Activated CD8-positive, alpha-beta memory T cell treated with anti-CD3 and anti-CD28 coated beads, Interleukin-2, amount 50 U/mL, for 48 hours (primary cell): Measurements from ENCODE around the gene EXD3.
A peak's percentile ranks its signal among the peaks of the same experiment; 100 is the strongest.

Experiments
- DNase-seq: peaks from one replicate; pipeline ENCODE4 v3.0.0-alpha.2; 2020

The EXD3 gene

GRCh38 chr9:137314561-137315560, 108.1 kb downstream of the EXD3 start:
- no peak for DNase-seq

GRCh38 chr9:137313956-137314560, 108.9 kb downstream of the EXD3 start:
- no peak for DNase-seq

GRCh38 chr9:137313326-137313936, 109.5 kb downstream of the EXD3 start:
- no peak for DNase-seq

DNA sequence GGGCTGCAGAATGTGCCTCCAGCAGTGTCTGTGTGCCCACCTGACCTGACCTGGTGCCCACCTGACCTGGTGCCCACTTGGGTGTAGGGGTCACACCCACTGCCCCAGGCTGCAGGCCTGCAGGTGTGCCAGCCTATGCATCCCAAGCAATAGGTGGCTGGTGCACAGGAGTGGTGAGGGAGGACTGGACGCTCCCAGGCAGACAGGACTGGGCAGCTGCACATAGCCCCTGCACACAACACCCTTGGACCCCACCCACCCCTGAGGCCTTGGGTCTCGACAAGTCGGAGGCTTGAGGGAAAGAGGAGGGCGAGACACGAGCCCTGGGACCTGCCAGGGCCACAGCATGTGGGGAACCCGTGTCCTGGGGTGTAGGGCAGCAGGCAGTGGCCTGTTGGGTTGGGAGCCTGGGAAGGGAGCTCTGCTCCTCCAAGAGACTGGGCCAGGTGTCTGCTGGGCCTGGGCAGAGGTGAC, 110.1 kb downstream of the EXD3 start:
- DNase-seq: no peak

- DNase-seq: no peak
Measured at GRCh38 chr9:137311986-137312851, 110.7 kb downstream of the EXD3 start.

DNA sequence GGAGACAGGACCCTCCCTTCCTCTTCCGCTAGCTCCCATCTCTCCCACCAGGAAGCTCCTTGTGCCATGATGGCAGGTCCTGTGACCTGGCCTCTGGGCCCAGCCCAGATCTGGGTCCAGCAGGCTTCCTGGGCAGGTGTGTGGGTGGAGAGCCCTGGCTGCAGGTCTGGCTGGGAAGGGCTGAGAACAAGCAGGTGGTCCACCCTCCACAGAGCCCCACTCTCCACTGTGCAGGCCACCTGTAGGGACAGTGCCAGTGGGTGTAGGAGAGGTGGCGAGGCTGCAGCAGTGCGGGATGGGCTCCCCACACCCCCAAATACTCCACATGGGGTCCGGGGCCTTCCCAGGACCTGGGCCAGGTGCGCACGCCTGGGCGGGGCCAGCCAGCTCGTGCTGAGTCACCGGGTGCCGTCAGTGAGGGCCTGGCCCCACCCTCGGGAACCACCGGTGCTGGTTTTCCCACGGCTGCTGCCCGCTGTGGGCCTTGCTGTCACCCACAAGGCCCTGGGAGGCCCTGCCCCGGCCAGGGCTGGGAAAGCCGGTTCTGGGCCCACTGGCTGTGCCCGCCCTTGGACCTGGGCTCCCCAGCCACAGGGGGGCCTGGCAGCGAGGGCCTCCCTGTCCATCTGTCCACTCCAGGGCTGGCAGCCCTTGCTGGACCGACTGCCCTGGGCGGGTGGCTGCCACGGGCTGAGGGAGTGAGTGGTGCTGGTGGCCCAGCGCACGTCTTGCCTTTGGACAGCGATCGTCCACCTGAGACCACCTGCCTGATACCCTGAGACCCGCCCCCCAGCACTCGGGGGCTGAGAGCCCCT, 111.6 kb downstream of the EXD3 start:
- peak; percentile 54 for DNase-seq

DNA sequence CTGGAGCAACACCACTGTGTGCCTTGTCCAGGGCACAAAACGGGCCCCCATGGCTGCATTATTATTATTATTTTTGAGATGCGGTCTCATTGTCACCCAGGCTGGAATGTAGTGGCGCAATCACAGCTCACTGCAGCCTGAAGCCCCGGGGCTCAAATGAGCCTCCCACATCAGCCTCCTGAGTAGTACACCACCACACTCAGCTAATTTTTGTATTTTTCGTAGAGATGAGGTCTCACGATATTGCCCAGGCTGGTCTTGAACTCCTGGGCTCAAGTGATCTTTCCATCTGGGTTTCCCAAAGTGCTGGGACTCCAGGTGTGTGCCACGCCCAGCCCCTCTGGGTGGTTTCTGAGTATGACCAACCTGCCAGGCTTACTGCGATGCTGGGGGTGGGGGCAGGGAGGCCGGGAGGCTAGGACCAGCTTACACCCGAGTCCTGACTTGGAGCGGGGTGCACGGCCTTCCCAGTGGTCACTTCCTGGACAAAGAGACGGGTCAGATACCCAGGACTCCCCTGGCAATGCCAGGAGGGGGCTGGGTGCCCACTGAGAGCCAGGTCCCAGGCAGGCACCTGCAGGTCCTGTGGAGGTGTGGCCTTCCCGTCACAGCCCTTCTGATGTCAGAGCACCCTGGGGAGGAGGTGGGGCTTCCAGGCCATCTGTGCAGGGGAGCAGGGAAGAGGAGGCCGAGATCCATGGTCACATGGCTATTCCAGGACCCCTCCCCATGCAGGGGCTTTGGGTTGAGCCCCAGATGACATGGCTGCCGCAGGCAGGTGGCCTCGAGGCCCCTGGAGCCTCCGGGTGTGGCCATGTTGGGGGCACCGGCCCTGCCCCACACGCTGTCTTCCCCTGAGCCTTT, 112.5 kb downstream of the EXD3 start:
- DNase-seq: no peak

- DNase-seq: no peak
Measured at GRCh38 chr9:137309368-137310188, 113.4 kb downstream of the EXD3 start.

- no peak for DNase-seq
Measured at GRCh38 chr9:137308057-137308619, 114.8 kb downstream of the EXD3 start.

GRCh38 chr9:137307255-137308056, 115.5 kb downstream of the EXD3 start:
- peak; percentile 55 for DNase-seq

DNA sequence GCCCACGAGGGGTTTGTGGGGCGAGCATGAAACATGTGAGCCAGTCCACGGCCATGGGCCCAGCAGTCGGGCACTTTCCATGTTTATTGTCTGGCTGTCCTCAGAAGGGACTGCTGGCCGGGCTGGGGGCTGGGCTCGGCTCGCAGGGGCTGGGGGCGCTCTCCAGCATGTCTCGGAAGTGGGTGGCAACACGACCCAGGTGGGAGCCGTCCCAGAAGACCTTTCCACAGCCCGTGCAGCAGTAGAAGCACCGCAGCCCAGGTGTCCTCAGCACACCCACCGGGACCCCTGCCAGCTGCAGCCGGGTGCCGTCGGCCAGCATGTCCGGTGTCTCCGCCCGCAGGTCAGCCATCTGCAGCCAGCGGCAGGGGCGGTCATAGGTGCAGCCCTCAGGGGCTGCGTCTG, 116.1 kb downstream of the EXD3 start:
- no peak for DNase-seq

GRCh38 chr9:137306066-137306849, 116.7 kb downstream of the EXD3 start:
- no peak for DNase-seq

DNA sequence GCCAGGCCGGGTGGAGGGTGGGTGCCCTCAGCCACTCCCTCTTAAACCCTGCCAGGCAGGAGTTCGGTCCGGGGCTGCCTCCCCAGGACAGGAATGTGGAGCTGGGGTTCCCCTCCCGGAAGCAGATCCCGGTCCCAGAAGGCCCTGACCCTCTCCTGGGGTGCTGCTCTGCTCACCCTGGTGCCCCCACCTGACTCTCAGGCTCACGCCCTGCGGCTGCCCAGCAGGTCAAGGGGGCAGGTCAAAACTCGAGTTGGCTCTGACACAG, 117.2 kb downstream of the EXD3 start:
- no peak for DNase-seq

- peak; percentile 81 for DNase-seq
Measured at GRCh38 chr9:137305060-137305797, 117.7 kb downstream of the EXD3 start.

GRCh38 chr9:137304383-137305059, 118.4 kb downstream of the EXD3 start:
- peak; percentile 57 for DNase-seq

GRCh38 chr9:137303893-137304382, 119.0 kb downstream of the EXD3 start:
- no peak for DNase-seq
